ENCODE measurements around the gene NKX2-3. TPM values are rescaled to one million over a fixed set of nuclear protein-coding genes. Genes with fewer than 3 reads are reported as not detected.

The NKX2-3 gene
- total and polyA plus RNA-seq, 10 donors = 10.8 to 69.1 (median 31.1) TPM

DNA sequence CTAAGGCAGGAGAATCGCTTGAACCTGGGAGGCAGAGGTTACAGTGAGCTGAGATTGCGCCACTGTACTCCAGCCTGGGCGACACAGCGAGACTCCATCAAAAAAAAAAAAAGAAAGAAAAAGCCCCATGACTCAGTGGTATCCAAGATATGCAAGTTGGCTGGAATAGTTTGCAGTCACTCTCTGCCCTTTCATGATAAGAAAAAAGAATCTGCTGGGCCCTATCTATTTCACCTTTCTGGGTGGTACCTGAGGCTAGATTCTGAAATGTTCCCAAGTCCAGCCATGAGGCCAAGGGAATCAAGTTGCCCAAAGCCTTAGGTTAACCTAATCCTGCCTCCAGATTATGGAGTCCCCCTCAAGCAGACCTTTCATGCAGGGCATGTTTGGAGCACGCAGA lies 24.3 kb downstream of the NKX2-3 start:
- peaks cover 0 to 12% (median 0%) of the 10 kb centered on the region in 6 donors for H3K4me1 ChIP-seq
- no peaks in the 10 kb centered on the region for H3K36me3 ChIP-seq
- H3K27me3 ChIP-seq (replicated peaks in 1 of 7) = peaks cover 0 to 27% (median 0%) of the 10 kb centered on the region in 7 donors
- DNase-seq = no peak
- no peaks in the 10 kb centered on the region for H3K9me3 ChIP-seq
- no peak overlapping the region for H3K4me3 ChIP-seq
- intact Hi-C loops (cut with DNase I; ENCODE audit: low total_unique reads) = no loop called here
- no peak for TF ChIP-seq POLR2A (IDR thresholded peaks at IDR 0.05)
- TF ChIP-seq, protein P1, sequence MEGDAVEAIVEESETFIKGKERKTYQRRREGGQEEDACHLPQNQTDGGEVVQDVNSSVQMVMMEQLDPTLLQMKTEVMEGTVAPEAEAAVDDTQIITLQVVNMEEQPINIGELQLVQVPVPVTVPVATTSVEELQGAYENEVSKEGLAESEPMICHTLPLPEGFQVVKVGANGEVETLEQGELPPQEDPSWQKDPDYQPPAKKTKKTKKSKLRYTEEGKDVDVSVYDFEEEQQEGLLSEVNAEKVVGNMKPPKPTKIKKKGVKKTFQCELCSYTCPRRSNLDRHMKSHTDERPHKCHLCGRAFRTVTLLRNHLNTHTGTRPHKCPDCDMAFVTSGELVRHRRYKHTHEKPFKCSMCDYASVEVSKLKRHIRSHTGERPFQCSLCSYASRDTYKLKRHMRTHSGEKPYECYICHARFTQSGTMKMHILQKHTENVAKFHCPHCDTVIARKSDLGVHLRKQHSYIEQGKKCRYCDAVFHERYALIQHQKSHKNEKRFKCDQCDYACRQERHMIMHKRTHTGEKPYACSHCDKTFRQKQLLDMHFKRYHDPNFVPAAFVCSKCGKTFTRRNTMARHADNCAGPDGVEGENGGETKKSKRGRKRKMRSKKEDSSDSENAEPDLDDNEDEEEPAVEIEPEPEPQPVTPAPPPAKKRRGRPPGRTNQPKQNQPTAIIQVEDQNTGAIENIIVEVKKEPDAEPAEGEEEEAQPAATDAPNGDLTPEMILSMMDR (IDR thresholded peaks at IDR 0.05 in 8 of 11, conservative IDR thresholded peaks at IDR 0.05 in 3 of 11) = no peak
- no peak for TF ChIP-seq POLR2AphosphoS5 (IDR thresholded peaks at IDR 0.05)
- 87 to 99% (median 97%) methylated on average over 5 of the region's 5 CpGs for WGBS, 5 donors
- H3K27ac ChIP-seq = no peak overlapping the region

DNA sequence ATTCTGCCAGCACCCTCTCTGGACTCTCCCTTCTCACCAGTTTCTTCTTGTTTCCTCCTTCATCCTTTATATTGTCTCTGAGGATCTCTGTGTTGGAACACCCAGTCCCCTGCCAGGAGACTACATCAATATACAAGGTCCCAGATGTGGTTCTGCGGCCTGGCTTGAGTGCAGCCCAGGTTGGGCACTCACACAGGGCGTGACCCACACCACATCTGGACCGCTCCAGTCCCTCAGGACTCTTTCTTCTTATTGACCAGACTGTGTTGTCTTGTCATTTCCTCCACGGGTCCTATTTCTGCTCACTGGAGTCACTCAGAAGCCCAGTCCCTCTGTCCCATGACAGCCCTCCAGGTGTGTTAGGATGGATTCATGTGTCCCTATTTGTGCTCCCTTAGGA lies 26.0 kb downstream of the NKX2-3 start:
- peaks cover 0 to 12% (median 0%) of the 10 kb centered on the region in 6 donors for H3K4me1 ChIP-seq
- TF ChIP-seq, protein P1 (IDR thresholded peaks at IDR 0.05 in 8 of 11, conservative IDR thresholded peaks at IDR 0.05 in 3 of 11) = no peak
- TF ChIP-seq POLR2AphosphoS5 (IDR thresholded peaks at IDR 0.05) (no peak), POLR2A (IDR thresholded peaks at IDR 0.05) (no peak)
- no peak overlapping the region for H3K27ac ChIP-seq
- H3K36me3 ChIP-seq = no peaks in the 10 kb centered on the region
- H3K27me3 ChIP-seq (replicated peaks in 1 of 7) = peaks cover 0 to 22% (median 0%) of the 10 kb centered on the region in 7 donors
- intact Hi-C loops (cut with DNase I; ENCODE audit: low total_unique reads) = no loop called here
- peak; percentile 62 for DNase-seq
- 76 to 91% (median 80%) methylated on average over 4 of the region's 4 CpGs for WGBS, 5 donors
- H3K4me3 ChIP-seq = no peak overlapping the region
- H3K9me3 ChIP-seq = no peaks in the 10 kb centered on the region

DNA sequence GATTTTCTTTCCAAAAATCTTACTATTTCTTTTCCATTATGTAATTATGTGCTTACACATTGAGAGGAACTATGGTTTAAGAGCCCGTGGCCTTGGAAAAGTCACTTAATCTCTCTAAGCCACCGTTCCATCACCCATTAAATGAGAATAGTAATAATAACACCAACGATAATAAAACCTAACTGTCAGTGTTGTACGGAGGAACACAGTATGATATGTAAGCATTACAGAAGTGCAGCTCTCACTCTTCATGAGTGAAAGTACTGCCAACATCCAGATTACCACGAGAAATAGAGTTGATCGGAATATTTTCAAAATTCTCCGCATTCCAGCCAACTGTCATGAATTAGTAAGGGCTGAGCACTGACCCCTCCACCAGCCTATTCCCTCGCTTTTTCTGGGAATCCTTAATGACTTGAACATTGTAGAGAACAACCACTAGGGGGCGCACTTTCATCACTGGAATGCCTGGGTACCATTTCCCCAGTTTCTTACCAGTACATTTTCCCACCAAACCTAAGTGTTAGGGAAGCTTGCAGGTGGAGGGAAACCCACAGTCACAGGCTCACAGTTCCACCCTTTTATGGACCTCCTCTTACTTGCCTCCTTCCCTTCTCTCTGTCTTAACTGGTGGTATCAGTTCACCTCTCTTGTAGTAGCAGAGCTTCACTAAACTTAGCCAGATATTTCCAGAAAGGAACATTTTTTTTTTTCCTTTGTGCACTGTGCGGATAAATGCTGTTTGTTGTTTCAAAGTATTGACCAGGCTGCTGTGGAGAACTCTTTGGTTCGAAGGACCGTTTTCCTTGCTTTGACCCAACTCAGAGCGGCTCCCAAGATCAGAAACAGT lies 27.8 kb downstream of the NKX2-3 start:
- Histone ChIP-seq H3K27me3 (replicated peaks in 1 of 7) (peaks cover 0 to 8% (median 0%) of the 10 kb centered on the region in 7 donors), H3K4me1 (peaks cover 0 to 11% (median 0%) of the 10 kb centered on the region in 6 donors), H3K27ac (no peak overlapping the region), H3K4me3 (no peak overlapping the region), H3K9me3 (no peaks in the 10 kb centered on the region), H3K36me3 (no peaks in the 10 kb centered on the region)
- DNase-seq = peak; percentile 38
- intact Hi-C loops (cut with DNase I; ENCODE audit: low total_unique reads) = loop anchor here (5.0 kb wide), 1 partner anchor 52 kb away; no protein-coding TSS in a partner anchor
- 51 to 56% (median 53%) methylated on average over 13 of the region's 13 CpGs for WGBS, 5 donors
- TF ChIP-seq POLR2AphosphoS5 (IDR thresholded peaks at IDR 0.05) (no peak), POLR2A (IDR thresholded peaks at IDR 0.05) (no peak)
- TF ChIP-seq, protein P1 (IDR thresholded peaks at IDR 0.05 in 8 of 11, conservative IDR thresholded peaks at IDR 0.05 in 3 of 11) = peak; percentile 28 to 78 (median 63)

DNA sequence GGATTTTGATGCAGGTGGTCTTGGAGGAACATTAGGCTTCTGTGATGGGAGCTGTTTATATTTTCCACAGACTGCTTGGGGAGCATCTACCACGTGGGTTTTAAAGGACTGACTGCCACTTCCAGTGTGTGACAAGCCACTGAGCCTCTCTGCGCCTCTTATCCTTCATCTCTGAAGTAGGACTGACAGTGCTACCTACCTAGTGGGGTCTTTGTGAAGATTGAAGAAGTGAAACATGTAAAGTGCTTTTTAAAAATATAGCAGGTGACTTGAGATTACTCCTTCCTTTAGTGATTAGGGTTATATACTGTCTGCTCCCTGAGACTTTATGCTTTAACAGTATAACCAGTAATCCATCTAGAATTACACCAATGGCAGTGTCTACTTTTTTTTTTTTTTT lies 29.9 kb downstream of the NKX2-3 start:
- intact Hi-C loops (cut with DNase I; ENCODE audit: low total_unique reads) = loop anchor here (5.0 kb wide), 1 partner anchor 50 kb away; no protein-coding TSS in a partner anchor

More for the DNA sequence above, 29.9 kb downstream of the NKX2-3 start:
- H3K4me3 ChIP-seq = no peak overlapping the region
- WGBS, 5 donors = 55 to 75% (median 60%) methylated on average over 2 of the region's 2 CpGs
- TF ChIP-seq, protein P1 (IDR thresholded peaks at IDR 0.05 in 8 of 11, conservative IDR thresholded peaks at IDR 0.05 in 3 of 11) = no peak
- TF ChIP-seq POLR2A (IDR thresholded peaks at IDR 0.05) = no peak
- TF ChIP-seq POLR2AphosphoS5 (IDR thresholded peaks at IDR 0.05) = no peak
- DNase-seq = peak; percentile 3
- no peaks in the 10 kb centered on the region for H3K9me3 ChIP-seq
- H3K27me3 ChIP-seq (replicated peaks in 1 of 7) = peaks cover 0 to 6% (median 0%) of the 10 kb centered on the region in 7 donors
- no peaks in the 10 kb centered on the region for H3K36me3 ChIP-seq
- no peak overlapping the region for H3K27ac ChIP-seq
- peaks cover 0 to 4% (median 0%) of the 10 kb centered on the region in 6 donors for H3K4me1 ChIP-seq
